OCI-LY7 (cell line): ENCODE results near the gene APCDD1L.

Experiments
- CTCF ChIP-seq: fragments of 200-600 bp; sonication (generic); conservative IDR thresholded peaks from 2 replicates; pipeline ENCODE4 v1.5.1; 2014; ENCODE audit warnings: mild to moderate bottlenecking, antibody characterized with exemption, low read length, moderate library complexity, mixed read lengths
- EZH2phosphoT487 ChIP-seq: fragments of 200-600 bp; sonication (generic); IDR thresholded peaks from 2 replicates; pipeline ENCODE4 v1.6.1; 2018; ENCODE audit warnings: low read depth, borderline replicate concordance, mild to moderate bottlenecking, mixed run types, antibody characterized with exemption, low read length, moderate library complexity, mixed read lengths

- TF ChIP-seq CTCF (no peak), EZH2phosphoT487 (no peak)
Measured at GRCh38 chr20:58524814-58525213, 9.6 kb upstream of the APCDD1L start.
